Spinal cord (tissue), 10 donors: ENCODE results near the gene LYL1. TPM values are rescaled to one million over a fixed set of nuclear protein-coding genes. Genes with fewer than 3 reads are reported as not detected.

Experiments used
- DNase-seq, 6 donors: peaks; one replicate each; pipeline versions ENCODE4 v3.0.0 to v3.0.0-alpha.2; 2013 to 2015; ENCODE audit warnings: low spot score in 6 of 6, low read depth in 4 of 6
- H3K27ac ChIP-seq: one replicate; pipeline ENCODE4 v1.5.1; 2013; ENCODE audit warnings: low read depth, low read length, control low read depth
- H3K27me3 ChIP-seq: one replicate; pipeline ENCODE4 v1.6.1; 2013; ENCODE audit warnings: low read length; ENCODE audit not compliant: control insufficient read depth, insufficient read depth
- H3K36me3 ChIP-seq: one replicate; pipeline ENCODE4 v1.6.1; 2013; ENCODE audit warnings: low read length; ENCODE audit not compliant: control insufficient read depth, insufficient read depth
- H3K4me1 ChIP-seq: one replicate; pipeline ENCODE4 v1.6.1; 2013; ENCODE audit warnings: low read length; ENCODE audit not compliant: control insufficient read depth, insufficient read depth
- H3K4me3 ChIP-seq: one replicate; pipeline ENCODE4 v1.5.1; 2013; ENCODE audit warnings: low read depth, low read length, control low read depth
- H3K9me3 ChIP-seq: one replicate; pipeline ENCODE4 v1.6.1; 2013; ENCODE audit warnings: low read length; ENCODE audit not compliant: control insufficient read depth, insufficient read depth
- WGBS: methylation state at CpG from one replicate; pipeline ENCODE4 v1.1.5; 2013; ENCODE audit warnings: missing lambda C conversion rate; ENCODE audit not compliant: insufficient coverage; 5-methylcytosine and 5-hydroxymethylcytosine counted together
- polyA plus RNA-seq, 2 donors: library from polyadenylated mRNA; unstranded; fragments of 120-200 nt; gene quantifications; one replicate each; pipeline ENCODE4 v1.2.1, GENCODE V29; 2013; ENCODE audit not compliant: insufficient read length in 2 of 2
- total RNA-seq, 2 donors: library from RNA; depleted of rRNA in 1 of 2; stranded (reverse); fragments of 120-200 nt in 1 of 2; fragments of >200 nt in 1 of 2; gene quantifications; one replicate each; pipeline versions ENCODE4 v1.2.3 to v1.2.4, GENCODE V29; 2013 to 2014
- donor health status: healthy.

The LYL1 gene
- total and polyA plus RNA-seq, 4 donors, result 7.7 to 11.0 (median 8.3) TPM

GRCh38 chr19:13077240-13077639 lies 25.4 kb downstream of the LYL1 start:
- Histone ChIP-seq H3K9me3 (no peaks in the 10 kb centered on the region), H3K4me1 (peaks cover 84% of the 10 kb centered on the region), H3K36me3 (peaks cover 86% of the 10 kb centered on the region), H3K27ac (peak overlapping the region; percentile 80), H3K27me3 (no peaks in the 10 kb centered on the region), H3K4me3 (no peak overlapping the region)
- peak in 2 of 6 donors; percentile 61 to 82 for DNase-seq
- WGBS, result 19% methylated on average over 11 of the region's 11 CpGs

GRCh38 chr19:13076787-13077186 lies 25.9 kb downstream of the LYL1 start:
- no peaks in the 10 kb centered on the region for H3K27me3 ChIP-seq
- DNase-seq, result no peak
- WGBS, result 37% methylated on average over 6 of the region's 6 CpGs
- H3K36me3 ChIP-seq, result peaks cover 83% of the 10 kb centered on the region
- peak overlapping the region; percentile 80 for H3K27ac ChIP-seq
- H3K4me1 ChIP-seq, result peaks cover 84% of the 10 kb centered on the region
- no peaks in the 10 kb centered on the region for H3K9me3 ChIP-seq
- no peak overlapping the region for H3K4me3 ChIP-seq

- Histone ChIP-seq H3K9me3 (no peaks in the 10 kb centered on the region), H3K27me3 (no peaks in the 10 kb centered on the region), H3K36me3 (peaks cover 78% of the 10 kb centered on the region), H3K27ac (peak overlapping the region; percentile 80), H3K4me1 (peaks cover 84% of the 10 kb centered on the region), H3K4me3 (no peak overlapping the region)
- WGBS, result 74% methylated on average over 5 of the region's 8 CpGs
- no peak for DNase-seq
These were observed 26.3 kb downstream of the LYL1 start for GRCh38 chr19:13076320-13076719.

- peak overlapping the region; percentile 61 for H3K27ac ChIP-seq
- peaks cover 75% of the 10 kb centered on the region for H3K36me3 ChIP-seq
- H3K9me3 ChIP-seq, result no peaks in the 10 kb centered on the region
- H3K27me3 ChIP-seq, result no peaks in the 10 kb centered on the region
- H3K4me1 ChIP-seq, result peaks cover 97% of the 10 kb centered on the region
- DNase-seq, result no peak
- H3K4me3 ChIP-seq, result no peak overlapping the region
- 86% methylated on average over 2 of the region's 4 CpGs for WGBS
These were observed 28.3 kb downstream of the LYL1 start for GRCh38 chr19:13074378-13074777.

- H3K4me3 ChIP-seq, result no peak overlapping the region
- H3K27me3 ChIP-seq, result no peaks in the 10 kb centered on the region
- peak overlapping the region; percentile 90 for H3K27ac ChIP-seq
- H3K4me1 ChIP-seq, result peaks cover 97% of the 10 kb centered on the region
- 74% methylated on average over 3 of the region's 5 CpGs for WGBS
- peaks cover 70% of the 10 kb centered on the region for H3K36me3 ChIP-seq
- no peak for DNase-seq
- H3K9me3 ChIP-seq, result no peaks in the 10 kb centered on the region
These were observed 29.4 kb downstream of the LYL1 start for GRCh38 chr19:13073263-13073662.

- peaks cover 62% of the 10 kb centered on the region for H3K36me3 ChIP-seq
- H3K27me3 ChIP-seq, result no peaks in the 10 kb centered on the region
- peak in 5 of 6 donors; percentile 65 to 95 (median 83) for DNase-seq
- H3K4me1 ChIP-seq, result peaks cover 97% of the 10 kb centered on the region
- H3K9me3 ChIP-seq, result no peaks in the 10 kb centered on the region
- peak overlapping the region; percentile 90 for H3K27ac ChIP-seq
- no peak overlapping the region for H3K4me3 ChIP-seq
- 33% methylated on average over 9 of the region's 9 CpGs for WGBS
These were observed 30.3 kb downstream of the LYL1 start for GRCh38 chr19:13072188-13072908.

- H3K9me3 ChIP-seq, result no peaks in the 10 kb centered on the region
- H3K4me1 ChIP-seq, result peaks cover 97% of the 10 kb centered on the region
- H3K36me3 ChIP-seq, result peaks cover 57% of the 10 kb centered on the region
- H3K27me3 ChIP-seq, result no peaks in the 10 kb centered on the region
- DNase-seq, result peak in 1 of 6 donors; percentile 64
- no peak overlapping the region for H3K4me3 ChIP-seq
- WGBS, result 15% methylated on average over 6 of the region's 9 CpGs
- peak overlapping the region; percentile 90 for H3K27ac ChIP-seq
These were observed 31.0 kb downstream of the LYL1 start for GRCh38 chr19:13071444-13072187.

GRCh38 chr19:13070425-13071140 lies 32.1 kb downstream of the LYL1 start:
- peaks cover 97% of the 10 kb centered on the region for H3K4me1 ChIP-seq
- H3K4me3 ChIP-seq, result no peak overlapping the region
- H3K27ac ChIP-seq, result peak overlapping the region; percentile 90
- no peaks in the 10 kb centered on the region for H3K27me3 ChIP-seq
- peak in 1 of 6 donors; percentile 85 for DNase-seq
- WGBS, result 52% methylated on average over 13 of the region's 32 CpGs
- no peaks in the 10 kb centered on the region for H3K9me3 ChIP-seq
- H3K36me3 ChIP-seq, result peaks cover 51% of the 10 kb centered on the region

GRCh38 chr19:13069415-13070359 lies 33.0 kb downstream of the LYL1 start:
- 36% methylated on average over 19 of the region's 20 CpGs for WGBS
- peaks cover 49% of the 10 kb centered on the region for H3K36me3 ChIP-seq
- peaks cover 99% of the 10 kb centered on the region for H3K4me1 ChIP-seq
- H3K27me3 ChIP-seq, result no peaks in the 10 kb centered on the region
- peak in 2 of 6 donors; percentile 50 to 60 for DNase-seq
- no peaks in the 10 kb centered on the region for H3K9me3 ChIP-seq
- peak overlapping the region; percentile 90 for H3K27ac ChIP-seq
- no peak overlapping the region for H3K4me3 ChIP-seq
